Upper lobe of right lung (tissue), 1 donor: ENCODE data around the gene CCIN. TPM values are rescaled to one million over a fixed set of nuclear protein-coding genes. Genes with fewer than 3 reads are reported as not detected.

Experiments
- ATAC-seq: fragments of 200-7000 bp; cut with Tn5 transposase; one replicate; pipeline ENCODE4 v1.9.1; 2020; ENCODE audit warnings: mild to moderate bottlenecking, moderate library complexity
- DNase-seq: peaks from one replicate; pipeline ENCODE4 v3.0.0-alpha.2; 2020
- H3K27ac ChIP-seq: fragments of 200-600 bp; one replicate; pipeline ENCODE4 v1.8.0; 2022
- H3K27me3 ChIP-seq: fragments of 200-600 bp; one replicate; pipeline ENCODE4 v1.8.0; 2022; ENCODE audit warnings: mild to moderate bottlenecking
- H3K36me3 ChIP-seq: fragments of 200-600 bp; one replicate; pipeline ENCODE4 v1.8.0; 2022
- H3K4me1 ChIP-seq: fragments of 200-600 bp; one replicate; pipeline ENCODE4 v1.8.0; 2022
- H3K4me3 ChIP-seq: fragments of 200-600 bp; one replicate; pipeline ENCODE4 v1.8.0; 2022; ENCODE audit warnings: mild to moderate bottlenecking
- H3K9me3 ChIP-seq: fragments of 200-600 bp; one replicate; pipeline ENCODE4 v1.8.0; 2022
- intact Hi-C: fragments of 100-400 bp; cut with DNase I; formaldehyde crosslinking; loops from one replicate; pipeline ENCODE4 v1.11.0; 2022
- total RNA-seq: library from RNA; stranded (reverse); fragmentation: NEBNext Ultra II Directional; extraction: Animal tissue kit (Norgen Biotek cat#: 25700); gene quantifications from one replicate; pipeline ENCODE4 v1.2.1, GENCODE V29; 2021
- TF ChIP-seq, protein P1 (sequence below): fragments of 200-600 bp; IDR thresholded peaks from one replicate; pipeline ENCODE4 v1.8.0; 2022; ENCODE audit warnings: antibody characterized with exemption
- donor health status: DM: no; HTN: yes; CAD: no; lungs with severe emphysema.

CCIN gene
- total RNA-seq, 1 donor from 2014 or later = not detected

DNA sequence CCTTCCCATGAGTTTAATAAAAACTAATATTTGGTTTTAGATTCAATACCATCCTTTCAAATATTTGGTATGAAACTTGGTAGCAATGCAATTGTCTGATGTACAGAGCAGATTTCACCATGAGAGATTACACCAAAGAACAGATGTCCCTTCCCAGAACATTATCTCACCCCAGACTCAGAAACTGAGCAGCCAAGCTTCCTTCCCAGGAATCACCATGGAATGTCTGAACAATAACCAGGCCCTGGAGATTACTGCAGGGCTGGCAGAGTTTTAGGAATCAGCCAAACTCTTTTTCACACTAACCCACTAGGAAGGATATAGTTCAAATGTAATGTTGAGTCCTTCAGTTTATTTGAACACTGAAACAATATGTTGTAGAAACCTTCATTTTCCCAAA, 45.4 kb downstream of the CCIN start:
- peaks cover 15% of the 10 kb centered on the region for H3K4me1 ChIP-seq
- H3K9me3 ChIP-seq = no peaks in the 10 kb centered on the region
- intact Hi-C loops = no loop called here
- H3K4me3 ChIP-seq = no peak overlapping the region
- no peak overlapping the region for H3K27ac ChIP-seq
- H3K36me3 ChIP-seq = peaks cover 83% of the 10 kb centered on the region
- TF ChIP-seq, protein P1, sequence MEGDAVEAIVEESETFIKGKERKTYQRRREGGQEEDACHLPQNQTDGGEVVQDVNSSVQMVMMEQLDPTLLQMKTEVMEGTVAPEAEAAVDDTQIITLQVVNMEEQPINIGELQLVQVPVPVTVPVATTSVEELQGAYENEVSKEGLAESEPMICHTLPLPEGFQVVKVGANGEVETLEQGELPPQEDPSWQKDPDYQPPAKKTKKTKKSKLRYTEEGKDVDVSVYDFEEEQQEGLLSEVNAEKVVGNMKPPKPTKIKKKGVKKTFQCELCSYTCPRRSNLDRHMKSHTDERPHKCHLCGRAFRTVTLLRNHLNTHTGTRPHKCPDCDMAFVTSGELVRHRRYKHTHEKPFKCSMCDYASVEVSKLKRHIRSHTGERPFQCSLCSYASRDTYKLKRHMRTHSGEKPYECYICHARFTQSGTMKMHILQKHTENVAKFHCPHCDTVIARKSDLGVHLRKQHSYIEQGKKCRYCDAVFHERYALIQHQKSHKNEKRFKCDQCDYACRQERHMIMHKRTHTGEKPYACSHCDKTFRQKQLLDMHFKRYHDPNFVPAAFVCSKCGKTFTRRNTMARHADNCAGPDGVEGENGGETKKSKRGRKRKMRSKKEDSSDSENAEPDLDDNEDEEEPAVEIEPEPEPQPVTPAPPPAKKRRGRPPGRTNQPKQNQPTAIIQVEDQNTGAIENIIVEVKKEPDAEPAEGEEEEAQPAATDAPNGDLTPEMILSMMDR = no peak
- ATAC-seq = no peak
- no peaks in the 10 kb centered on the region for H3K27me3 ChIP-seq
- no peak for DNase-seq

DNA sequence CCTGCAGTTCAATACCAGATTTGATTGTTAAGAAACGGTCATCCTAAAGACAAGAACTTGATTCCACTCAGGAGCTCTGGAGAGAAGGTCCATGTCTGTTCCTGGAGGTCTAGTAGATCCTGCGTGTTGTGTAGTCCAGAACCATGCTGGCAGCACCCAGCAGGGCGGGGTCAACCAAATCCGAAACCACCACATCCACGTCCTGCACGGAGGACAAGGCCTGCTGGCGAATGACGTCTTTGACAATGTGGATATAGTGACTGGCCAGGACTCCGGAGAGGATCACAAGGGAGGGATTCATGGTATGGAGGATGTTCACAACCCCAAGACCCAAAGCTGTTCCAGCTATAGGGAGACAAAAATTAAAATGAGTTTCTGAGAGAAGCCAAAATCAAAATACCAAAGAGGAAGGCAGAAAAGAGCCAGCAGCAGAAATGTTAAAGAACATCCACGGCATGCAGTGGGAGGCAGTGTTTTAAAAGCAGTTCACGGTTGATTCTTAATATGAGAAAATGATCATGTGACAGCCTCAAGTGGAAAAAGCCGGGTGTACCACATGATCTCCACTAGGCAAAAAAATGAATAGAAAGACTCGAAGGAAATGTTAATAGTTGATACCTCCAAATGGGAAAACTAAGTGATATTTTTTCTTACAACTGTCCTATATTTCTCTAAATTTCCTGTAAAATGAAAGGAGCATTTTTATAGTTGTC, 48.2 kb downstream of the CCIN start:
- Histone ChIP-seq H3K9me3 (no peaks in the 10 kb centered on the region), H3K4me3 (no peak overlapping the region), H3K27ac (no peak overlapping the region), H3K4me1 (no peaks in the 10 kb centered on the region), H3K27me3 (no peaks in the 10 kb centered on the region), H3K36me3 (peaks cover 80% of the 10 kb centered on the region)
- intact Hi-C loops = no loop called here
- TF ChIP-seq, protein P1 = no peak
- DNase-seq (no peak), ATAC-seq (no peak)

DNA sequence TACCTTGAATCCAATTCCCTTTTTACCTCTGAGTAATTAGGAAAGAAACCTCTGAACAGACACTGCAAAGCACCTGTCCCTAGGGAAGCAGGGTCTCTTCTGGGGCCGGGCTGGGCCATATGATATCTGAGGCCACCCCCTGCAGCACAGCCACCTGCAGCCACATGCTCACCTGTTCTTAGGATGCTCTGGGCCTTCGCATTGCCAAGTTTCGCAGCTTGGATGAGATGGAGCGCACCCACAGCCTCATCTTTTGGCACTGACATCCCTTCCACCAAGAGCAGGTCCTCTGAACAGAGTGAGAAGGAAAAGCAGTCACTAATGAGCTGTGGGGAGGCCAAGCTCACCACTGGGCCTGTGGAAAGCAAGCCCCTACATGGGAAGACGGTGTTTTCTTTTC, 48.8 kb downstream of the CCIN start:
- Histone ChIP-seq H3K4me1 (no peaks in the 10 kb centered on the region), H3K4me3 (no peak overlapping the region), H3K27ac (no peak overlapping the region), H3K27me3 (no peaks in the 10 kb centered on the region), H3K36me3 (peaks cover 80% of the 10 kb centered on the region), H3K9me3 (no peaks in the 10 kb centered on the region)
- DNase-seq (no peak), ATAC-seq (no peak)
- intact Hi-C loops = no loop called here
- TF ChIP-seq, protein P1 = no peak

DNA sequence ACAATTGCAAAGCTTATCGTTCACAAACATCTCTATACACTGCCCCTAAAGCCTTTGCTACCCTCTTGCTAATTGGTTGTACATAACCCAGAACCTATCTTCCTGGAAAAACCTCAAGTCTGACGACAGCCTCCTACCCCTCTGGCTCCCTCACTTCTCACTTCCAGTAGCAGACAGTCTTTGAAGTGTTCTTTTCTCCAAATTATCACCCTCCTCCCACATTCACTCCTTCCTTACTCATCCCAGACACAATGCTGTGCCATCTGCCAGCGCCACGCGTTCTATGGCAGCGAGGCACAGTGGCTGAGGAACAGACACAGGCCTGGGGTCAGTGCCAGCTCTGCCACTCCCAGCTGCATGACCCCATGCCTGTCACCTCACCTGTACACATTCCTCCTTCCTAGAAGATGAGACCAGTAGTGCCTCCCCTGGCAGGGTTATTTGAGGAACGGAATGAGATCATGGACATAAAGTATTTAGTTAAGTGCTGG, 49.3 kb downstream of the CCIN start:
- Histone ChIP-seq H3K4me3 (no peak overlapping the region), H3K27ac (no peak overlapping the region), H3K27me3 (no peaks in the 10 kb centered on the region), H3K36me3 (peaks cover 80% of the 10 kb centered on the region), H3K9me3 (no peaks in the 10 kb centered on the region), H3K4me1 (no peaks in the 10 kb centered on the region)
- intact Hi-C loops = no loop called here
- TF ChIP-seq, protein P1 = no peak
- no peak for DNase-seq
- peak; percentile 53 for ATAC-seq

Other genes starting within 250 kb of the CCIN start
- not detected for gene OR2S2, start 211.2 kb upstream of the CCIN start, total RNA-seq
- gene RECK, start 132.5 kb upstream of the CCIN start, total RNA-seq = 20.1 TPM
- 64.9 TPM for gene GLIPR2, start 32.7 kb upstream of the CCIN start, total RNA-seq
- 163 TPM for gene CLTA, start 21.5 kb downstream of the CCIN start, total RNA-seq
- 13.7 TPM for gene GNE, start 89.1 kb downstream of the CCIN start, total RNA-seq
- gene RNF38, start 230.9 kb downstream of the CCIN start, total RNA-seq = 49.7 TPM